HCT116 (cell line): ENCODE measurements around the gene MAMSTR. TPM values are rescaled to one million over a fixed set of nuclear protein-coding genes. Genes with fewer than 3 reads are reported as not detected.

Experiments used
- total RNA-seq: library from RNA; stranded (reverse); gene quantifications from one replicate; pipeline ENCODE4 v1.2.1, GENCODE V29; 2021; ENCODE audit not compliant: unreplicated experiment

Gene MAMSTR
- total RNA-seq, 1 experiment from 2014 or later = 1.3 TPM

Other genes with a start within 250 kb of the MAMSTR start
- 19.9 TPM for gene LMTK3, start 207.9 kb downstream of the MAMSTR start, total RNA-seq
- gene SULT2B1, start 167.6 kb downstream of the MAMSTR start, total RNA-seq = 4.8 TPM
- gene SPACA4, start 113.0 kb downstream of the MAMSTR start, total RNA-seq = not detected
- gene FAM83E, start 104.6 kb downstream of the MAMSTR start, total RNA-seq = 6.8 TPM
- gene RPL18, start 100.5 kb downstream of the MAMSTR start, total RNA-seq = 2,006 TPM
- 19.9 TPM for gene SPHK2, start 100.2 kb downstream of the MAMSTR start, total RNA-seq
- 45.9 TPM for gene DBP, start 82.3 kb downstream of the MAMSTR start, total RNA-seq
- 29.6 TPM for gene CA11, start 73.5 kb downstream of the MAMSTR start, total RNA-seq
- 3.1 TPM for gene NTN5, start 46.7 kb downstream of the MAMSTR start, total RNA-seq
- gene FUT2, start 23.8 kb downstream of the MAMSTR start, total RNA-seq = 12.5 TPM
- 1.9 TPM for gene RASIP1, start 20.9 kb upstream of the MAMSTR start, total RNA-seq
- gene IZUMO1, start 27.2 kb upstream of the MAMSTR start, total RNA-seq = 1.7 TPM
- gene FUT1, start 32.9 kb upstream of the MAMSTR start, total RNA-seq = 14.1 TPM
- gene FGF21, start 35.8 kb upstream of the MAMSTR start, total RNA-seq = 0.81 TPM
- 66.1 TPM for gene BCAT2, start 91.3 kb upstream of the MAMSTR start, total RNA-seq
- gene HSD17B14, start 116.8 kb upstream of the MAMSTR start, total RNA-seq = 3.9 TPM
- gene PLEKHA4, start 148.9 kb upstream of the MAMSTR start, total RNA-seq = 20.4 TPM
- 50.3 TPM for gene PPP1R15A, start 152.7 kb upstream of the MAMSTR start, total RNA-seq
- not detected for gene TULP2, start 179.0 kb upstream of the MAMSTR start, total RNA-seq
- gene NUCB1, start 180.6 kb upstream of the MAMSTR start, total RNA-seq = 88.8 TPM
- 8.6 TPM for gene DHDH, start 214.0 kb upstream of the MAMSTR start, total RNA-seq
- 96.4 TPM for gene BAX, start 235.2 kb upstream of the MAMSTR start, total RNA-seq
- gene FTL, start 245.6 kb upstream of the MAMSTR start, total RNA-seq = 1,885 TPM